H1 (cell line): ENCODE data around the gene VPS54.
"Not testable (repeated sequence)": the region's sequence is repeated elsewhere in the genome, so short reads cannot be mapped to it uniquely, and the experiment has no call there.

Source experiments
- CTCF ChIP-seq, 3 experiments: IDR thresholded peaks; 1 replicate in 2 of 3; 2 replicates in 1 of 3; pipeline versions ENCODE4 v1.5.1 to v1.6.1; 2011; ENCODE audit warnings: low read length in 3 of 3, mild to moderate bottlenecking in 3 of 3, inconsistent platforms in 2 of 3, low read depth in 1 of 3, moderate library complexity in 1 of 3; ENCODE audit not compliant: insufficient read depth in 1 of 3; ENCODE audit errors: control extremely low read depth in 1 of 3
- SRF ChIP-seq: IDR thresholded peaks from 2 replicates; pipeline ENCODE4 v1.6.1; 2011; ENCODE audit warnings: mild to moderate bottlenecking, low read depth, low read length, moderate library complexity
- SUZ12 ChIP-seq: fragments of 200-600 bp; sonication (generic); IDR thresholded peaks from 2 replicates; pipeline ENCODE4 v1.6.1; 2012; ENCODE audit warnings: mild to moderate bottlenecking, inconsistent platforms, low read length, moderate library complexity, mixed read lengths

- not testable (repeated sequence) for TF ChIP-seq CTCF (IDR thresholded peaks at IDR 0.05; ENCODE audit: control extremely low read depth in 1 of 3, insufficient read depth in 1 of 3, low read depth in 1 of 3, low read length in 3 of 3); SUZ12; SRF
Observed at GRCh38 chr2:63988842-63989436, 30.3 kb downstream of the VPS54 start.
